A673 (cell line): ENCODE measurements around the gene SPAG9. TPM values are rescaled to one million over a fixed set of nuclear protein-coding genes. Genes with fewer than 3 reads are reported as not detected.

ENCODE experiments used
- BruUV-seq: library from RNA; stranded (reverse); fragments of 400-500 nt; replicated peaks from 2 replicates; lab custom pipeline; 2021; lab: Mats Ljungman, UMichigan
- CTCF ChIA-PET: fragments of 300-600 bp; sonication (Branson Sonifier 250); formaldehyde crosslinking; loops from one replicate; lab custom pipeline; 2022; ENCODE audit warnings: antibody characterized with exemption; lab: Charles Lee
- POLR2A ChIA-PET: fragments of 300-600 bp; sonication (Branson Sonifier 250); formaldehyde crosslinking; loops from one replicate; lab custom pipeline; 2022; ENCODE audit warnings: antibody characterized with exemption; ENCODE audit not compliant: low non-redundant PET; lab: Charles Lee
- DNase-seq: peaks from one replicate; pipeline ENCODE4 v3.0.0-alpha.2; 2015; ENCODE audit warnings: low spot score
- H3K27ac ChIP-seq: fragments of 200-600 bp; sonication (generic); 2 replicates; pipeline ENCODE4 v1.5.1; 2016; ENCODE audit warnings: mixed run types, low read depth, mild to moderate bottlenecking, mixed read lengths, antibody characterized with exemption, low read length; ENCODE audit not compliant: poor library complexity, severe bottlenecking
- H3K27me3 ChIP-seq: fragments of 200-600 bp; sonication (generic); replicated peaks from 2 replicates; pipeline ENCODE4 v1.6.1; 2017; ENCODE audit warnings: mixed run types, low read depth, mild to moderate bottlenecking, mixed read lengths, antibody characterized with exemption, low read length; ENCODE audit not compliant: insufficient read depth, poor library complexity
- H3K36me3 ChIP-seq: fragments of 200-600 bp; sonication (generic); 2 replicates; pipeline ENCODE4 v1.6.1; 2016; ENCODE audit warnings: mixed run types, mild to moderate bottlenecking, mixed read lengths, antibody characterized with exemption, low read length; ENCODE audit not compliant: insufficient read depth, poor library complexity, severe bottlenecking
- H3K4me1 ChIP-seq: fragments of 200-600 bp; sonication (generic); 2 replicates; pipeline ENCODE4 v1.6.1; 2017; ENCODE audit warnings: mixed run types, mild to moderate bottlenecking, mixed read lengths, antibody characterized with exemption, low read length; ENCODE audit not compliant: insufficient read depth, poor library complexity, severe bottlenecking
- H3K4me3 ChIP-seq: fragments of 200-600 bp; sonication (generic); 2 replicates; pipeline ENCODE4 v1.5.1; 2016; ENCODE audit warnings: low read depth, mixed run types, mild to moderate bottlenecking, mixed read lengths, low read length; ENCODE audit not compliant: poor library complexity, severe bottlenecking
- H3K9me3 ChIP-seq: fragments of 200-600 bp; sonication (generic); 2 replicates; pipeline ENCODE4 v1.6.1; 2016; ENCODE audit warnings: mixed run types, low read depth, mild to moderate bottlenecking, mixed read lengths, antibody characterized with exemption, low read length; ENCODE audit not compliant: poor library complexity, severe bottlenecking
- EZH2 ChIP-seq: fragments of 200-600 bp; sonication (generic); IDR thresholded peaks from 2 replicates; pipeline ENCODE4 v1.6.1; 2017; ENCODE audit warnings: borderline replicate concordance, low read depth, mild to moderate bottlenecking, mixed read lengths, antibody characterized with exemption, low read length; ENCODE audit not compliant: poor library complexity, severe bottlenecking
- intact Hi-C: fragments of 100-400 bp; cut with micrococcal nuclease; formaldehyde crosslinking; loops from one replicate; pipeline ENCODE4 v1.10.0; 2022; ENCODE audit not compliant: unreplicated experiment
- total RNA-seq: library from RNA; stranded (reverse); gene quantifications from 2 replicates; pipeline ENCODE4 v1.2.3, GENCODE V29; 2021
- TF ChIP-seq, protein P1 (sequence below): fragments of 300-800, 200-600 bp; sonication (generic); conservative IDR thresholded peaks from 2 replicates; pipeline ENCODE4 v1.5.1; 2017; ENCODE audit warnings: low read depth, mild to moderate bottlenecking, antibody characterized with exemption, low read length, moderate library complexity, mixed read lengths

SPAG9 gene
- total RNA-seq, 1 experiment from 2014 or later = 82.0 TPM

DNA sequence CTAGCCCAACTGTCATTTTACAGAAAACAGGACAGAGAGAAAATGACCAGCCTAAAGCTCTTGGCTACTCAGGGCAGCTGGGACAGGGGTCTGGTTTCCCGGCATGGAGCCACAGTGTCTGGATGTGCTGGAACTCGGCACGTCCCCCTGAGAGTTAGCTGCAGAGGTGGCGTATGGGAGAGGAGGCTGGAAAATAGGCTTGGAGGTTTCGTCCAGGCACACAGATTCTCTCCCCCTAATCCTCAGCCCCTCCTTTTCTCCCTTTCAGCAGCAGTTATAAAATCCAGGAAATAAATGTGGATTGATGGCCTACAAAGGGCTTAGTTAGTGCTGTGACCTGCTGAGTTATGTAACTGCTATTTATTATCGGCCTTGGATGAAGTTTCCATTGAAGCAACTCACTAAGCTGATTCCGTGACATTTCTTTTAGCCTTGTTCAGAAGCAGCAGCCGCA lies 165.0 kb downstream of the SPAG9 start:
- Histone ChIP-seq H3K36me3 (no peaks in the 10 kb centered on the region), H3K4me1 (peaks cover 36% of the 10 kb centered on the region), H3K4me3 (no peak overlapping the region), H3K27me3 (no peaks in the 10 kb centered on the region), H3K27ac (no peak overlapping the region), H3K9me3 (no peaks in the 10 kb centered on the region)
- no TSS peak for BruUV-seq
- TF ChIP-seq, protein P1, sequence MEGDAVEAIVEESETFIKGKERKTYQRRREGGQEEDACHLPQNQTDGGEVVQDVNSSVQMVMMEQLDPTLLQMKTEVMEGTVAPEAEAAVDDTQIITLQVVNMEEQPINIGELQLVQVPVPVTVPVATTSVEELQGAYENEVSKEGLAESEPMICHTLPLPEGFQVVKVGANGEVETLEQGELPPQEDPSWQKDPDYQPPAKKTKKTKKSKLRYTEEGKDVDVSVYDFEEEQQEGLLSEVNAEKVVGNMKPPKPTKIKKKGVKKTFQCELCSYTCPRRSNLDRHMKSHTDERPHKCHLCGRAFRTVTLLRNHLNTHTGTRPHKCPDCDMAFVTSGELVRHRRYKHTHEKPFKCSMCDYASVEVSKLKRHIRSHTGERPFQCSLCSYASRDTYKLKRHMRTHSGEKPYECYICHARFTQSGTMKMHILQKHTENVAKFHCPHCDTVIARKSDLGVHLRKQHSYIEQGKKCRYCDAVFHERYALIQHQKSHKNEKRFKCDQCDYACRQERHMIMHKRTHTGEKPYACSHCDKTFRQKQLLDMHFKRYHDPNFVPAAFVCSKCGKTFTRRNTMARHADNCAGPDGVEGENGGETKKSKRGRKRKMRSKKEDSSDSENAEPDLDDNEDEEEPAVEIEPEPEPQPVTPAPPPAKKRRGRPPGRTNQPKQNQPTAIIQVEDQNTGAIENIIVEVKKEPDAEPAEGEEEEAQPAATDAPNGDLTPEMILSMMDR = no peak
- no peak for TF ChIP-seq EZH2
- no peak for DNase-seq
- ChIA-PET POLR2A (no interaction called here), CTCF (interaction anchor here (0.7 kb wide), 1 partner anchor 103 kb away, joined by 3 read pairs; no protein-coding TSS in a partner anchor)
- intact Hi-C loops = loop anchor here (1.0 to 5.0 kb wide), 4 partner anchors 62 to 408 kb away; partner anchors contain the start of gene SPATA20

DNA sequence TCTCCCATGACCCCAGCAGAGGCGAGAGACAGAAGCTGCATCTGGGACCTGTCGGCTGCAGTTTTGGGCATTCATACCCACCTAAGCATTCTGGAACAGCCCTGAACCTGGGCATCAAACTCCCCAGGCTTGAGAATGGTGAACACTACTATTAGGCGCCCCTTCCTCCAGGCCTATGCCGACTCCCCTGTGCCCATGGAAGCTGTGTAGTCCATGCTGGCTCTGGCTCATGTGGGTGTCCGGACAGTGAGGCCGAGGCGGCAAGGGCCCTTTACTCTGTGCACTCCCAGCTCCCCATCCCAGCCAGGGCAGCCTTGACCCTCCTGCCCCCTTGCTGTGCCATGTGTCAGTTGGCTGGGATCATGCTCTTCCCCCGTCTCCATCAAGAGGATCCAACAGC lies 165.5 kb downstream of the SPAG9 start:
- H3K27ac ChIP-seq = no peak overlapping the region
- POLR2A ChIA-PET = no interaction called here
- H3K36me3 ChIP-seq = no peaks in the 10 kb centered on the region
- intact Hi-C loops = loop anchor here (5.0 kb wide), 2 partner anchors 62 to 408 kb away; partner anchors contain the start of gene SPATA20
- H3K9me3 ChIP-seq = no peaks in the 10 kb centered on the region
- no peaks in the 10 kb centered on the region for H3K27me3 ChIP-seq
- CTCF ChIA-PET = interaction anchor here (0.7 kb wide), 1 partner anchor 103 kb away, joined by 3 read pairs; no protein-coding TSS in a partner anchor
- BruUV-seq = no TSS peak
- peaks cover 41% of the 10 kb centered on the region for H3K4me1 ChIP-seq
- H3K4me3 ChIP-seq = no peak overlapping the region
- no peak for TF ChIP-seq EZH2
- TF ChIP-seq, protein P1 = no peak
- DNase-seq = no peak

GRCh38 chr17:50954641-50955121 lies 166.0 kb downstream of the SPAG9 start:
- ChIA-PET CTCF (no interaction called here), POLR2A (interaction anchor here (1.1 kb wide), 1 partner anchor 88 kb away, joined by 3 read pairs; the partner anchor contains the start of gene TOB1)
- BruUV-seq = no TSS peak
- Histone ChIP-seq H3K9me3 (no peaks in the 10 kb centered on the region), H3K4me1 (peaks cover 46% of the 10 kb centered on the region), H3K27me3 (no peaks in the 10 kb centered on the region), H3K27ac (peak overlapping the region; percentile 22), H3K36me3 (no peaks in the 10 kb centered on the region), H3K4me3 (no peak overlapping the region)
- TF ChIP-seq EZH2 = no peak
- TF ChIP-seq, protein P1 = no peak
- intact Hi-C loops = loop anchor here (5.0 kb wide), 2 partner anchors 63 to 407 kb away; partner anchors contain the start of gene SPATA20
- no peak for DNase-seq
